ENCODE measurements around the gene EIF3M. TPM values are rescaled to one million over a fixed set of nuclear protein-coding genes. Genes with fewer than 3 reads are reported as not detected.

The EIF3M gene
- total RNA-seq, 2 donors from 2014 or later = 190 to 195 TPM

DNA sequence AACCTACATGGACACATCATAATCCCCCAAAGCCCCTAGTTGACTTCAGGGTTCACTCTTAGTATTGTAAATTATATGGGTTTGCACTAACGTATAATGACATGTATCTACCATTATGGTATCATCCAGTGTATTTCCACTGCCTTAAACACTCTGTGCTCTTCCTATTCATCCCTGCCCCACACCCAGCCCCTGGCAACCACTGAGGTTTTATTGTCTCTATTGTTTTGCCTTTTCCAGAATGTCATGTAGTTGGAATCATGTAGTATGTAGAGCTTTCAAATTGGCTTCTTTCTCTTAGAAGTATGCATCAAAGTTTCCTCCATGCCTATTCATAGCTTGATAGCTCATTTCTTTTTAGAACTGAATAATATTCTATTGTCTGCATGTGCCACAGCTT is 16.5 kb upstream of the EIF3M start:
- no peak for DNase-seq
- Histone ChIP-seq H3K4me1 (no peaks in the 10 kb centered on the region), H3K9ac (ENCODE audit: low read depth in 2 of 2, low read length in 2 of 2) (no peak overlapping the region), H3K4me3 (no peak overlapping the region), H3K36me3 (no peaks in the 10 kb centered on the region), H3K9me3 (no peaks in the 10 kb centered on the region), H3K27me3 (no peaks in the 10 kb centered on the region), H3K27ac (no peak overlapping the region)
- intact Hi-C loops (cut with DNase I) = no loop called here
- no peak for TF ChIP-seq CTCF (IDR thresholded peaks at IDR 0.05)

DNA sequence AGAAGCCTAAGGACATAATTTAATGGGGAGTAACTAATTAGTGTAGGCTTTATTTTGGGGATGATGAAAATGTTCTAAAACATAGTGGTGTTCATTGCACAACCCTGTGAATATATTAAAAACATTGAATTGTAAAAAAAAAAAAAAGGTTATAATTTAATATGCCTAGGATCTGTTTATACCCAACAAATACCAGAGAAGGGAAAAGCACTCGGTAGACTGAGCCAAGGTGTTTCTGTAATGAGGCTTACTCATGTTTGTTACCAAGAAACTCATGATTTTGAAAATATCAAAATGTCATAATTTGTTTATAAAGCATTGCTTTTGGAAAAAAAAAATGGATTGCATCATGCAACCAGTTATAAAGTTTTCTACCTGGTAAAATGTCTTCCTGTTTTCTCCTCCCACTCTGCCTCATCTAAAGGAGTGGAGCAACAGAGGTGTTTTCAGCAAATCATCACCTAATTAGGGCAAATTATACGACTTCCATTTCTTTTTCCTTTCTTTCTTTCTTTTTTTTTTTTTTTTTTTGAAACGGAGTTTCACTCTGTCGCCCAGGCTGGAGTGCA is 14.2 kb upstream of the EIF3M start:
- DNase-seq = no peak
- intact Hi-C loops (cut with DNase I) = no loop called here

DNA sequence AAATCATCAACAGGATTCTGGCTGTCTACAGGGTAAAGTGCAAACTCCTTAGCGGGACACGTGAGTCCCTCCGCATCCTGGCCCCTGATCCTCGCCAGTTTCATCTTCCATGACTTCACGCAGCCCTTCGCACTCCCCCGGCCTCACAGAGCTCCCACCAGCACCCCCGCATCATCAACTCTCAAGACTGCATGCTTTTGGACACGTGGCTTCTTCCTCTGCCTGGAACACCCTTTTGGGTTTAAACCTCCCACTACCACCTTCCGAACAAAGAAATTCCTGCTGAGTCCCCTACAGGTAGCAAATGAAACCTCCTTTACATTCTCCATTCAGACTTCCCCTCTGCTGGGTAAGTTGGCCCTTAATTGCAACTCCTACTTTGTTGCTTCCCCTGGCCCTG is 12.6 kb upstream of the EIF3M start:
- no peak for TF ChIP-seq CTCF (IDR thresholded peaks at IDR 0.05)
- no peaks in the 10 kb centered on the region for H3K9me3 ChIP-seq
- DNase-seq = no peak

More for the DNA sequence above, 14.2 kb upstream of the EIF3M start:
- H3K9me3 ChIP-seq = no peaks in the 10 kb centered on the region
- no peak overlapping the region for H3K27ac ChIP-seq
- no peak for TF ChIP-seq CTCF (IDR thresholded peaks at IDR 0.05)
- H3K36me3 ChIP-seq = no peaks in the 10 kb centered on the region
- no peak overlapping the region for H3K9ac ChIP-seq (ENCODE audit: low read depth in 2 of 2, low read length in 2 of 2)
- no peak overlapping the region for H3K4me3 ChIP-seq
- no peaks in the 10 kb centered on the region for H3K4me1 ChIP-seq
- H3K27me3 ChIP-seq = no peaks in the 10 kb centered on the region

GRCh38 chr11:32573228-32573627 is 10.4 kb upstream of the EIF3M start:
- Histone ChIP-seq H3K9ac (ENCODE audit: low read depth in 2 of 2, low read length in 2 of 2) (no peak overlapping the region), H3K9me3 (no peaks in the 10 kb centered on the region), H3K4me3 (no peak overlapping the region), H3K36me3 (no peaks in the 10 kb centered on the region), H3K4me1 (no peaks in the 10 kb centered on the region), H3K27ac (no peak overlapping the region), H3K27me3 (no peaks in the 10 kb centered on the region)
- no peak for TF ChIP-seq CTCF (IDR thresholded peaks at IDR 0.05)
- DNase-seq = no peak
- intact Hi-C loops (cut with DNase I) = no loop called here

More for the DNA sequence above, 12.6 kb upstream of the EIF3M start:
- Histone ChIP-seq H3K36me3 (no peaks in the 10 kb centered on the region), H3K4me3 (no peak overlapping the region), H3K9ac (ENCODE audit: low read depth in 2 of 2, low read length in 2 of 2) (no peak overlapping the region), H3K27ac (no peak overlapping the region), H3K4me1 (no peaks in the 10 kb centered on the region), H3K27me3 (no peaks in the 10 kb centered on the region)
- intact Hi-C loops (cut with DNase I) = no loop called here

DNA sequence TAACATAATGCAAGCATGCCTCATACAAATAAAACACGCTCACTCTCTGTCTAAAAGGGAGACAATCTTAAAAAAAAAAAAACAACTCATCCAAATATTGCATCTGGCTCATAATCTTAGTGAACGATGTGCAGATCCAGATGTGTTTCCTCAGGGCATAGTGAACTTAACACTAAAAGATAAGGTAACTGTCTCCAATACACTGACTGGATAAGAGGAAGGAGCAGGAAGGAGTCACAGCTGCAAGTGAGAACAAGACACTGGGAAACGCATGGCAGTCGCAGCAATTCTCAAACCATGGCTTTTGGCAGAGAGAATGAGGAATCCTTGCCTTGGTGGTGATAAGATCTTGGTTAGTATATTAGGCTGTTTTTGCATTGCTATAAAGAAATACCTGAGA is 9.2 kb upstream of the EIF3M start:
- Histone ChIP-seq H3K27ac (no peak overlapping the region), H3K4me3 (no peak overlapping the region), H3K9ac (ENCODE audit: low read depth in 2 of 2, low read length in 2 of 2) (no peak overlapping the region), H3K9me3 (no peaks in the 10 kb centered on the region), H3K27me3 (no peaks in the 10 kb centered on the region), H3K4me1 (no peaks in the 10 kb centered on the region), H3K36me3 (no peaks in the 10 kb centered on the region)
- no peak for DNase-seq
- TF ChIP-seq CTCF (IDR thresholded peaks at IDR 0.05) = no peak
- intact Hi-C loops (cut with DNase I) = no loop called here

All from colonic mucosa (tissue), 4 donors.